Globus pallidus (tissue), 1 donor: Measurements from ENCODE around the gene MPG.

Experiments used
- DNase-seq: peaks from one replicate; pipeline ENCODE4 v3.0.0-alpha.2; 2015; ENCODE audit warnings: low spot score

The MPG gene

DNA sequence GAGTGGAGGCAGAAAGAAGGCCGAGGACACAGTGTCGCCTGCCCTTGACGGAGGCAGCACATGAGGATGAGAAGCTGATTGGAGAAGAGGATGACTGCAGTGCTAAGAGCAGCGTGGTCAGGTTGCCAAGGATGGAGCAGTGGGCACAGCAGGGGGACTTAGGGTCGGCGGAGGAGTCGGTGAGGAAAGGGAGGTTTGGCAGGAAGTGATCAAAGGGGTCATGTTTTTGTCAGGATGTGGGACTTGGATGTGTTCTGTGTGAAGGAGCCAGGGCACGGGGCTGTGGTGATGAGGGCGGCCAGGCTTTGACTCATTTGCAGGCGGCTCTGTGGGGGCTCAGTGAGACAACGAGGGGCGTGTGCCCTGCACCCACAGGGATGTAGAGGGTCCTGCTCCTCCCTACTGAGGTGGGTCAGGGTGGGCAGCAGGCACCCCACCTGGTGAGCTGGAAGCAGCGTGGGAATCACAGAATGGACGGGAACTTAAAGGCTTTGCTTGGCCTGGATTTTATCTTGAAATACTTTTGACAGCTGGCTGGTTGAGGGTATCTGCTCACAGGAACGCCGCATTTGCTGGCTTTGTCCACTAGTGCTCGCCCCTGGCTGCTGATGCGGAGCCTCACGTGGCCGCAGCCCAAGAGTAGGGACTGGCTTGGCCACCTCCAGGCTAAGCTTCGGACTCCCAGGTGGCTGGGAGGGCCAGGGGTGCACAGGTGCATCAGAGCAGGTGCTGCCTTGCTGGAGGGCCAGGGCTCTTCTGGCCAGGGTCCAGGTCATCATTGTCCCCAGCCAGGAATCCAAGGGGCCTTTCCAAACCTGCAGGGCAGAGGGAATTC lies 6.0 kb downstream of the MPG start:
- no peak for DNase-seq

GRCh38 chr16:84718-85406 lies 6.8 kb downstream of the MPG start:
- DNase-seq = no peak

- no peak for DNase-seq
Observed at GRCh38 chr16:85407-85782, 7.4 kb downstream of the MPG start.

DNA sequence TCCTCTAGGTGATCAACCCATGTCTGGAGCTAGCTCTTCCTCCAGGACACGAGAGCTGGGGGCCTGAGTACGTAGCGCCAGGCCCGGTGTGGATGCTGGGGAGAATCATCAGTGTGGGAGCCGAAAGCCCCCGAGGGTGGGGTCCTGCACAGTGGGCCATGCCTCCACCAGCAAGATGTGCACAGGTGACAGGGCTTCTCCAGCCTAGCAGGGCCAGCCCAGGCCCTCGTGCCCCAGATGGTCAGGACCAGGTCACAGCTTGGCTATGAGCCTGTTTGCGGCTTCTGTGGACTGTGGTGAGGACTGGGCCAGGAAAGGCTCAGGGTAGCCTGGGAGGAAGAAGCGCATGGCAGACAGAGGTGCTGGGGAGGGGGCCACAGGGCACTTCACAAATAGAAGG lies 7.8 kb downstream of the MPG start:
- DNase-seq = no peak

GRCh38 chr16:86483-86952 lies 8.5 kb downstream of the MPG start:
- no peak for DNase-seq

GRCh38 chr16:88613-89012 lies 10.6 kb downstream of the MPG start:
- DNase-seq = no peak

DNA sequence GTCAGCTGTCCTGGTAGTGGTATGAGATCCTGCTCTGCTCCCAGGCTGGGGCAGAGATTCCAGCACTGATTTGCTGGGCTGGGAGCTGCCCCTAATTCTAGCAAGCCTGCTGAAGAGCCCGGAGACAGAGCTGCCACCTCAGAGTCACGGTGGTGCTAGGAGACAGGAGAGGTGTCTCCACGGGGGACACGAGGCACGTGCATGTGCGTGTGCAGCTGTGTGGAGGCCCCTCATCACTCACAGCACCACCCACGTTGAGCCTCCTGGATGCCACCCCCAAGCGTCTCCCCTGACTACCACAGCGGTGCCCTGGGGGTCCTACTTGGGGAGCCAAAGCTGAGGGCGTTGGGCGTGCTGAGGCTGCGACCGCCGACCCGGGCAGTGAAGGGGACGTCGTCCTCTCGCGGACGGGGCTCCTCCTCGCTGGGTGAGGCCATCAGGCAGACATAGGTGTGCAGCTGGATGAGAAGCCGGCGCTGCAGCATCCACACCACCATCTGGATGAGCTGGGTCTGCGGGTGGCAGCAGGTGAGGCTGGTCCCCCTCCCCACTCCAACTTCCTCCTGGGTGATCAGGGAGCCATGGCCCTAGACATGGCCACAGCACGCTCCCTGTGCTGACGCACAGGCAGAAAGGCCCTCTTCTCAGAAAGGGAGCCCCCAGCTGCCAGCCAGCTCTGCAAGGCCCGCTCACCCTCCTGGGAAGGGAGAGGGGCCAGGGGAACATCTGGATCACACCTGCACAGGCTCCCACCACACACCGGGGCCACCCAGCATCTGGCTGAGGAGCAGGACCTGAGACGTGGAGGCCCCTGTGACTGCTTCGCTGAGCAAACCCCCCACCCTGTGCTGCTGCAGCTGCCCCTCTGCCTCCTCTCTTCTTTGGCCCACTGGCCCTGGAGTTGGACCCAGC lies 11.6 kb downstream of the MPG start:
- no peak for DNase-seq

- DNase-seq = peak; percentile 81
Observed at GRCh38 chr16:91484-91883, 13.5 kb downstream of the MPG start.

- no peak for DNase-seq
Observed at GRCh38 chr16:92431-93339, 14.7 kb downstream of the MPG start.

GRCh38 chr16:94918-95265 lies 16.9 kb downstream of the MPG start:
- DNase-seq = no peak

GRCh38 chr16:96935-97381 lies 18.9 kb downstream of the MPG start:
- DNase-seq = peak; percentile 83

DNA sequence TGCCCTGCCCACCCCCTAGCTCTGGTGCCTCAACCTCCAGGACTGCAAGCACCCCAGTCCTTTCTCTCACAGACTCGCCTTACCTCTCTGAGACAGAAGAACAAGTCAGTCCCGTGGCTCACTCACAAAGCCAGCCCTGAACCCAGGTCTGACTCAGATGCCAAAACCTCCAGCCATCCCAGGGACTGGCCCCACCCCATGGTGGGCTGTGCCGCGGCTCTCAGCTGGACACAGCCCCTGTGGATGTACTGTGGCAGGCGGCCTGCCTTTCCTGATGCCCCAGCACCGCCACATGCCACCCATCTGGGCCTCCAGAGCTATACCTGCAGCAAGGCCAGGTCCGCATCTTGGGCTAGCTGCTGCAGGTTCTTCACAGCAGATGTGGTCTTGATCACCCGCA lies 19.8 kb downstream of the MPG start:
- no peak for DNase-seq

DNA sequence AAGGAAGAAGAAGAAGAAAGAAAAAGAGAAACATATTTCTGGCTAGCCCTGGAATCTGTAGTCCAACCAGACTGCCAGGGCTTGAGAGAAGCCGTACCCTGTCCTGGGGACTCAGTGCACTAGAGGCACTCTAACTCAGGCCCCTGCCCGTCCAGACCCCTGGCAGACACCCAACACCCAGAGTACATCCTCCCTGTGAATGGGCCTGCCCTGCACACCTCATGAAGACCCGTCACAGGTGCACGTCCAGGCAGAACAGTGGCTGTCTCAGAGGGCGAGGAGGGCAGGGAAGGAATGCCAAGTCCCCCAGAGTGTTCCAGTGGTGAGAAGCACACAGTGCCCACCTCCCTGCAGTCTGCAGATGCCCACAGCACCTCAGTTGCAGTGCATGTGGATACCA lies 23.0 kb downstream of the MPG start:
- DNase-seq = no peak

DNA sequence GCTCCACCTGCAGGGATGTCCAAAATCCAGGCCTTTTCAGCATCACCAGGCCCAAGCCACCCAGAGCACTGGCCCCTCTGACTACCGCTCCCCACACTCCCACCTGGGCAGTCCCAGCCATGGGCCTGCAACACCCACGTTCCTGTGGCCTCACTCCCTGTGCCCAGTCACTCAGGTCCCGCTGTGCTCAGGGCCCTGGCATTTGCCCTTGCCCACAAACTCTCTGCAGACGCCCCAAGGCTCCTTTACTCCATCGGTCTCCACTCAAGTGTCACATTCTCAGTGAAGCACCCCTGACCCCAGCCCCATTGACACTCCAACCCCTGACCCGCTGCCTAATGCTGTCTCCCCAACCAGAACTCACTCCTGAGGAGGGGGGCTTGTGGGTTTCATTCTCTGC lies 23.6 kb downstream of the MPG start:
- DNase-seq = no peak

DNA sequence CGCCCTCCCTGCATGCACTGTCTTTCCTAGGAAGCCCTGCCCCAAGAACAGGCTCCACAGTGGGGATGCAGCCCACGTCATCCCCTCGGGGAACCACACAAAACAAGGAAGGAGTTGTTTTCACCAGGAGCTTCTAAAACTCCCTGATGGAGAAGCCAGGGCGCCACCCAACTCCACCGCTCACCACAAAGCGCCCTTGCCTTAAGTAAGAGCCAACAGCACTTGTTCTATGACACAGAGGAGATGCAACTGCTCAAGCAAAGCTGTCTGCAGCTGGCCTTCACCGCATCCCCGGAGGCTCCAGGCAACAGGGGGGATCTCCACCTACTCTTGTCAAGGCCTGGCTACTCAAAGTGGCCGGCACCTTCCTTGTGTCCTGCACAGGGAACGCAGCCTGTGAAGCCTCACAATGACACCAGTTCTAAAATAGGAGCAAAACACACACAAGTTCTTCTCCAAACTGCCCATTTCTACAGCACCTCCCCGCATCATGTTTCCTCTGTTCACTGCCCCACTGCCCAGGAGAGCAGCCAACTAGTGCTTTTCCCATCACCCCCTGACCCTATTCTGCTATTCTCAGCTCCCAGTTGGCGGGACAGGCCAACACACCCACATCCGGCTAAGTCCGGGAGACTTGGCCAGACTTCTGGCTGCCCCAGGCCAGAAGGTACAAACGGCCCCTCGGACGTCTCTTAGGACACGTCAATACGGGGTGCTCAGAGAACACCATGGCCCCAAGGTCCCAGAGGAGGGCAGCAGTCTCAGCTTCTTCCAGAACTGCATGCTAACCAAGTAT lies 24.2 kb downstream of the MPG start:
- peak; percentile 63 for DNase-seq

DNA sequence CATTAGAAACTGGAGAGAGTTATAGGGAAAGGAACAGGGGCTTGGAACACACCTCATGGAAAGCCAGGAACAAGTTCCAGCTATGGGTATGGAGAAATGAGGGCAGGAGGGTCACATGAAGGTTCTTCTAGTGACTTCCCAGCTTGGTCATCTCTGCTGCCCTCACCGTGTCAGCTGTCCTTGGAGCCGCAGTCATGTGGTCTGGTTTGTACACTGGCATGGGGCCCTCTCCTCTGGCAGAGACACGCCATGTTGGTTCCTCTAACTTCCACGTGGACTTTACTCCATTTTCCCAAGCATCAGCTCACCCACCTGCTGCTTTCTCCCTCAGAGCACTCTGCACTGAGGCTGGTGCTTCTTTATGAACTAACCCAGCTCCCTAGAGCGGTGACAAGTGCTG lies 26.3 kb downstream of the MPG start:
- DNase-seq = no peak

DNA sequence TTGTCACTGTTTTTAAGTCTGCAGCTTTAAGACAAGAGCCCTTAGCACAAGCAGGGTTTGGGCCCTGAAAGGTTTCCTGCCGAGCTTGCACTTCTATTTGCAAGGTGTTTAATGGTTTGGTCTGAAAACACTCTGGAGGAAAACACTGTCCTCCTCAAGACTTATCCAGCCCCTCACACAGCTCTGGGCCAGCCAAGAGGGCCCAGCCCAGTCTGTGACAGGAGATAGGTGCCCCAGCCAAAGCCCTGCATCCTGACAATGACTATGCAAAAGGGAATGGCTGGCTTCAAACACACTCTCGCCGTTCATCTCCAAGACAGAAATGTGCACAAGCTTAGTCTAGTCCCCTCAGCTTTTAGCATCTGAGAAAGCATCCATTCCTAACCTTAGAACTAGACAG lies 26.9 kb downstream of the MPG start:
- DNase-seq = no peak

DNA sequence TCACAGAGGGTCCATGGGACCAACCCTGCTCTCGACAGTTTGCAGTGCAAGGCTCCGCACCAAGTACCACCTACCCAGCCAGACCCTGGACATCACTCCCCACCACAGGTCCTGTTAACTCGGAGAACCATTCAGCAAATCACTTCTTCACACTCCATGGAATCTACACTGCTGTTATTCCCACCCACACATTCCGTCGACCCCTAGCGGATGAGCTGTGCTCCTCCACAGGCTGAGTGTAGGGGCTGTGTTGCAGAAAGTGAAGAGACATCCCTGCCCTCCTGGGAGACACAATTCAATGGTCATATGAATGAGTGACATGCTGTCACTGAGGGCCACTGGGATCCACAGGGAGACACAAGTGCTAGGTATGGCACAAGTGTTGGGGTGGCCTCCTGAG lies 27.5 kb downstream of the MPG start:
- DNase-seq = no peak

DNA sequence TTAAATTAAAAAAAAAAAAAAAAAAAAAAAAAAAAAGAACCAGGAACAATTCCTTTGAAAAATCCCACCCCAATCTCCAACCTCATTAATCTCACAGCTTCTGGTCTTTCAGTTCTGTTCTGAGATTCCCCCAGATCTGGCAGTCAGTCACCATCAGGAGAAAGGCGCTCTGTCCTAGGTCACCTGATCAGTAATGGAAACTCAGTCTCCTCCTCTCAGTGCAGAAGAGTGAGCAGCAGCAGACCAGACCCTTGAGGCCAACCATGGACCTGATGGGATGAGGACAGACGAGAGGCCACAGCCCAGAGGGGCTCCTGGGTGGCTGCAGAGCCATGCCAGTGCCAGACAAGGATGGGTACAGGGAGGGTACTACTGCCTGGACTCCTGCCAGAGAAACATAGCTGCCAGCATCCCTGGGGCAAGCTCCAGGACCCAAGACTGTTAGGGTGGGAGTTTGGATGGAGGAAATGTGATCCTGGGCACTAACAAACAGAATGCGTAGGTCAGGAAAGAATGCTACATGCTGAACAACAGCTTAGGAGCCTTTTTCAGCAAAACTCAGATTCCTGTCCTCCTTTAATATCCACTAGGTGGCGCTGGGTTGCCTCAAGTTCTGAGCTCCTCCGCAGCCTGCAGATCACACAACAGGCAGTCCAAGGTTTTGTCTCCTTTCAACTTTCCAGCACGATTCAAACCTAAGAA lies 28.7 kb downstream of the MPG start:
- DNase-seq = peak; percentile 84
